GM23338 (cell line): Measurements from ENCODE around the gene ZNF358. TPM values are rescaled to one million over a fixed set of nuclear protein-coding genes. Genes with fewer than 3 reads are reported as not detected.
A peak's percentile ranks its signal among the peaks of the same experiment; 100 is the strongest.

Source experiments
- ATAC-seq: fragments of 200-7000 bp; cut with Tn5 transposase; 3 replicates; pipeline ENCODE4 v1.9.1; 2020
- DNase-seq: peaks from one replicate; pipeline ENCODE4 v3.0.0-alpha.2; 2015; ENCODE audit warnings: low spot score
- H2AFZ ChIP-seq: fragments of 200-600 bp; sonication (generic); 2 replicates; pipeline ENCODE4 v1.8.0; 2016; ENCODE audit warnings: antibody characterized with exemption, mild to moderate bottlenecking, moderate library complexity
- H3F3A ChIP-seq: fragments of 200-600 bp; sonication (generic); replicated peaks from 2 replicates; pipeline ENCODE4 v1.8.0; 2017; ENCODE audit warnings: antibody characterized with exemption, mixed run types, low read depth
- H3K27ac ChIP-seq: fragments of 200-600 bp; sonication (generic); 2 replicates; pipeline ENCODE4 v1.6.1; 2016; ENCODE audit warnings: low read depth
- H3K27me3 ChIP-seq: fragments of 200-600 bp; sonication (generic); 2 replicates; pipeline ENCODE4 v1.8.0; 2016; ENCODE audit warnings: mild to moderate bottlenecking, mixed run types, moderate library complexity; ENCODE audit not compliant: insufficient read depth
- H3K36me3 ChIP-seq: fragments of 200-600 bp; sonication (generic); 2 replicates; pipeline ENCODE4 v1.8.0; 2016; ENCODE audit warnings: mild to moderate bottlenecking; ENCODE audit not compliant: insufficient read depth
- H3K4me1 ChIP-seq: fragments of 200-600 bp; sonication (generic); 2 replicates; pipeline ENCODE4 v1.8.0; 2016; ENCODE audit warnings: mild to moderate bottlenecking, moderate library complexity; ENCODE audit not compliant: insufficient read depth
- H3K4me2 ChIP-seq: fragments of 200-600 bp; sonication (generic); 2 replicates; pipeline ENCODE4 v1.7.1; 2017; ENCODE audit warnings: mixed run types
- H3K4me3 ChIP-seq: fragments of 200-600 bp; sonication (generic); 2 replicates; pipeline ENCODE4 v1.6.1; 2016; ENCODE audit warnings: mixed run types
- H3K79me2 ChIP-seq: fragments of 200-600 bp; sonication (generic); replicated peaks from 2 replicates; pipeline ENCODE4 v1.8.0; 2017; ENCODE audit warnings: mild to moderate bottlenecking; ENCODE audit not compliant: insufficient read depth
- H3K9me2 ChIP-seq: fragments of 200-600 bp; sonication (generic); 2 replicates; pipeline ENCODE4 v1.8.0; 2017; ENCODE audit not compliant: insufficient read depth
- H4K20me1 ChIP-seq: fragments of 200-600 bp; sonication (generic); replicated peaks from 2 replicates; pipeline ENCODE4 v1.8.0; 2017; ENCODE audit warnings: mild to moderate bottlenecking; ENCODE audit not compliant: insufficient read depth
- H3K27ac Mint-ChIP-seq: 2 replicates; pipeline ENCODE4 v1.8.0; 2020; ENCODE audit warnings: inconsistent platforms, mild to moderate bottlenecking, moderate library complexity, mixed read lengths
- H3K27me3 Mint-ChIP-seq: 3 replicates; pipeline ENCODE4 v1.8.0; 2022; ENCODE audit warnings: low read depth, mild to moderate bottlenecking, moderate library complexity, mixed read lengths, inconsistent platforms; ENCODE audit not compliant: insufficient read depth, poor library complexity
- H3K36me3 Mint-ChIP-seq: 3 replicates; pipeline ENCODE4 v1.8.0; 2021; ENCODE audit warnings: low read depth, mild to moderate bottlenecking, inconsistent platforms, moderate library complexity, mixed read lengths
- H3K4me1 Mint-ChIP-seq: 3 replicates; pipeline ENCODE4 v1.8.0; 2020; ENCODE audit warnings: mild to moderate bottlenecking, inconsistent platforms, mixed read lengths
- H3K4me3 Mint-ChIP-seq: 3 replicates; pipeline ENCODE4 v1.8.0; 2021; ENCODE audit warnings: moderate library complexity, mild to moderate bottlenecking, inconsistent platforms, mixed read lengths
- H3K9me3 Mint-ChIP-seq: 3 replicates; pipeline ENCODE4 v1.8.0; 2020; ENCODE audit warnings: moderate library complexity, mild to moderate bottlenecking, inconsistent platforms, mixed read lengths
- CREB1 ChIP-seq: fragments of 250-450 bp; sonication (Bioruptor Pico); IDR thresholded peaks from 2 replicates; pipeline ENCODE4 v1.5.0; 2020; ENCODE audit warnings: low read depth, mild to moderate bottlenecking, moderate library complexity
- EZH2 ChIP-seq: fragments of 200-600 bp; sonication (generic); IDR thresholded peaks from one replicate; pipeline ENCODE4 v1.8.0; 2017; ENCODE audit warnings: antibody characterized with exemption, mild to moderate bottlenecking, low read depth; ENCODE audit not compliant: unreplicated experiment
- EZH2phosphoT487 ChIP-seq: fragments of 200-600 bp; sonication (generic); IDR thresholded peaks from one replicate; pipeline ENCODE4 v1.8.1; 2018; ENCODE audit warnings: antibody characterized with exemption; ENCODE audit not compliant: unreplicated experiment
- JUNB ChIP-seq: IDR thresholded peaks from one replicate; pipeline ENCODE4 v1.6.1; 2016; ENCODE audit warnings: antibody characterized with exemption; ENCODE audit not compliant: unreplicated experiment
- NANOG ChIP-seq: IDR thresholded peaks from 2 replicates; pipeline ENCODE4 v1.6.1; 2016; ENCODE audit warnings: antibody characterized with exemption, borderline replicate concordance
- POLR2AphosphoS5 ChIP-seq: IDR thresholded peaks from 2 replicates; pipeline ENCODE4 v1.6.1; 2016; ENCODE audit warnings: antibody characterized with exemption, low read depth
- STAT1 ChIP-seq: IDR thresholded peaks from one replicate; pipeline ENCODE4 v1.6.1; 2016; ENCODE audit warnings: antibody characterized with exemption; ENCODE audit not compliant: unreplicated experiment
- ZNF114 ChIP-seq: fragments of 250-450 bp; sonication (Bioruptor Pico); IDR thresholded peaks from 2 replicates; pipeline ENCODE4 v1.5.0; 2020; ENCODE audit warnings: mild to moderate bottlenecking, moderate library complexity
- ZNF331 ChIP-seq: fragments of 250-450 bp; sonication (Bioruptor Pico); IDR thresholded peaks from 2 replicates; pipeline ENCODE4 v1.5.0; 2020; ENCODE audit warnings: low read depth, mild to moderate bottlenecking, moderate library complexity
- polyA plus RNA-seq: library from polyadenylated mRNA; unstranded; fragments of >200 nt; fragmentation: Nextera tagmentation; extraction: Ambion mirVana; gene quantifications from 2 replicates; pipeline ENCODE4 v1.2.1, GENCODE V29; 2016
- total RNA-seq: library from RNA; depleted of rRNA; stranded (reverse); fragments of >200 nt; shearing (Covaris generic); gene quantifications from 2 replicates; pipeline ENCODE4 v1.2.3, GENCODE V29; 2014
- TF ChIP-seq, protein P1 (sequence below), 2 experiments: fragments of 200-600 bp in 1 of 2; sonication (generic) in 1 of 2; conservative IDR thresholded peaks; 2 replicates each; pipeline versions ENCODE4 v1.5.1 to v1.6.1; 2016 to 2017; ENCODE audit warnings: antibody characterized with exemption in 2 of 2, low read depth in 2 of 2, mild to moderate bottlenecking in 2 of 2, moderate library complexity in 1 of 2
- TF ChIP-seq, protein P2 (sequence below): IDR thresholded peaks from one replicate; pipeline ENCODE4 v1.6.1; 2018; ENCODE audit warnings: antibody characterized with exemption; ENCODE audit not compliant: unreplicated experiment
- TF ChIP-seq, protein P3 (sequence below): fragments of 250-450 bp; sonication (Bioruptor Pico); IDR thresholded peaks from 2 replicates; pipeline ENCODE4 v1.5.0; 2020; ENCODE audit warnings: mild to moderate bottlenecking, moderate library complexity
- TF ChIP-seq, protein P4 (sequence below): IDR thresholded peaks from 2 replicates; pipeline ENCODE4 v1.6.1; 2016; ENCODE audit warnings: antibody characterized with exemption

ZNF358 gene
- total and polyA plus RNA-seq, 2 experiments from 2014 or later, result 23.8 to 52.9 TPM

DNA sequence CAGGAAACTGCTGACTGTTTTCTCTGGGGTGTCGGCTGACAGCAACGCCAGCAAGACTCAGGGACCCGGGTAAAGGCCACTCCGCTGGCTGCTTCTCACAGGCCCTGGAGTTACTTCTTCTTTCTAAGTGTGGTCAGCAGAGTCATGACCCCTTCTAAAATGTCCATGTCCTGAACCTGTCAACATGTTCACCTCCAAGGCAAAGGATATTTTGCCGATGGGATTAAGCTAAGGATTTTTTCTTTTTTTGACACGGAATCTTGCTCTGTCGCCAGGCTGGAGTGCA is 35.0 kb upstream of the ZNF358 start:
- Histone ChIP-seq H3K4me3 (no peak overlapping the region), H3K27me3 (no peaks in the 10 kb centered on the region), H3K27ac (peak overlapping the region; percentile 32; the same call in 1 of the 2 replicates), H3K4me1 (peaks cover 15% of the 10 kb centered on the region), H3K79me2 (no peaks in the 10 kb centered on the region), H3F3A (no peaks in the 10 kb centered on the region), H2AFZ (no peak overlapping the region), H3K4me2 (no peak overlapping the region), H3K36me3 (no peaks in the 10 kb centered on the region), H4K20me1 (no peaks in the 10 kb centered on the region), H3K9me2 (no peaks in the 10 kb centered on the region)
- Mint-ChIP-seq H3K27ac (peak overlapping the region; percentile 75; the same call in 1 of the 2 replicates), H3K36me3 (peaks cover 3% of the 10 kb centered on the region; the same call in 1 of the 3 replicates), H3K4me3 (no peak overlapping the region), H3K27me3 (peaks cover 18% of the 10 kb centered on the region), H3K9me3 (no peaks in the 10 kb centered on the region), H3K4me1 (peaks cover 17% of the 10 kb centered on the region)
- TF ChIP-seq, protein P1, sequence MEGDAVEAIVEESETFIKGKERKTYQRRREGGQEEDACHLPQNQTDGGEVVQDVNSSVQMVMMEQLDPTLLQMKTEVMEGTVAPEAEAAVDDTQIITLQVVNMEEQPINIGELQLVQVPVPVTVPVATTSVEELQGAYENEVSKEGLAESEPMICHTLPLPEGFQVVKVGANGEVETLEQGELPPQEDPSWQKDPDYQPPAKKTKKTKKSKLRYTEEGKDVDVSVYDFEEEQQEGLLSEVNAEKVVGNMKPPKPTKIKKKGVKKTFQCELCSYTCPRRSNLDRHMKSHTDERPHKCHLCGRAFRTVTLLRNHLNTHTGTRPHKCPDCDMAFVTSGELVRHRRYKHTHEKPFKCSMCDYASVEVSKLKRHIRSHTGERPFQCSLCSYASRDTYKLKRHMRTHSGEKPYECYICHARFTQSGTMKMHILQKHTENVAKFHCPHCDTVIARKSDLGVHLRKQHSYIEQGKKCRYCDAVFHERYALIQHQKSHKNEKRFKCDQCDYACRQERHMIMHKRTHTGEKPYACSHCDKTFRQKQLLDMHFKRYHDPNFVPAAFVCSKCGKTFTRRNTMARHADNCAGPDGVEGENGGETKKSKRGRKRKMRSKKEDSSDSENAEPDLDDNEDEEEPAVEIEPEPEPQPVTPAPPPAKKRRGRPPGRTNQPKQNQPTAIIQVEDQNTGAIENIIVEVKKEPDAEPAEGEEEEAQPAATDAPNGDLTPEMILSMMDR (conservative IDR thresholded peaks at IDR 0.05; ENCODE audit: low read depth in 2 of 2), result no peak
- TF ChIP-seq JUNB (no peak), CREB1 (CRISPR knock-in tag) (no peak), ZNF114 (CRISPR knock-in tag) (no peak), EZH2phosphoT487 (no peak), POLR2AphosphoS5 (no peak), STAT1 (no peak), ZNF331 (CRISPR knock-in tag) (no peak), NANOG (no peak), EZH2 (no peak)
- TF ChIP-seq, protein P2, sequence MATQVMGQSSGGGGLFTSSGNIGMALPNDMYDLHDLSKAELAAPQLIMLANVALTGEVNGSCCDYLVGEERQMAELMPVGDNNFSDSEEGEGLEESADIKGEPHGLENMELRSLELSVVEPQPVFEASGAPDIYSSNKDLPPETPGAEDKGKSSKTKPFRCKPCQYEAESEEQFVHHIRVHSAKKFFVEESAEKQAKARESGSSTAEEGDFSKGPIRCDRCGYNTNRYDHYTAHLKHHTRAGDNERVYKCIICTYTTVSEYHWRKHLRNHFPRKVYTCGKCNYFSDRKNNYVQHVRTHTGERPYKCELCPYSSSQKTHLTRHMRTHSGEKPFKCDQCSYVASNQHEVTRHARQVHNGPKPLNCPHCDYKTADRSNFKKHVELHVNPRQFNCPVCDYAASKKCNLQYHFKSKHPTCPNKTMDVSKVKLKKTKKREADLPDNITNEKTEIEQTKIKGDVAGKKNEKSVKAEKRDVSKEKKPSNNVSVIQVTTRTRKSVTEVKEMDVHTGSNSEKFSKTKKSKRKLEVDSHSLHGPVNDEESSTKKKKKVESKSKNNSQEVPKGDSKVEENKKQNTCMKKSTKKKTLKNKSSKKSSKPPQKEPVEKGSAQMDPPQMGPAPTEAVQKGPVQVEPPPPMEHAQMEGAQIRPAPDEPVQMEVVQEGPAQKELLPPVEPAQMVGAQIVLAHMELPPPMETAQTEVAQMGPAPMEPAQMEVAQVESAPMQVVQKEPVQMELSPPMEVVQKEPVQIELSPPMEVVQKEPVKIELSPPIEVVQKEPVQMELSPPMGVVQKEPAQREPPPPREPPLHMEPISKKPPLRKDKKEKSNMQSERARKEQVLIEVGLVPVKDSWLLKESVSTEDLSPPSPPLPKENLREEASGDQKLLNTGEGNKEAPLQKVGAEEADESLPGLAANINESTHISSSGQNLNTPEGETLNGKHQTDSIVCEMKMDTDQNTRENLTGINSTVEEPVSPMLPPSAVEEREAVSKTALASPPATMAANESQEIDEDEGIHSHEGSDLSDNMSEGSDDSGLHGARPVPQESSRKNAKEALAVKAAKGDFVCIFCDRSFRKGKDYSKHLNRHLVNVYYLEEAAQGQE, result no peak
- TF ChIP-seq, protein P3, sequence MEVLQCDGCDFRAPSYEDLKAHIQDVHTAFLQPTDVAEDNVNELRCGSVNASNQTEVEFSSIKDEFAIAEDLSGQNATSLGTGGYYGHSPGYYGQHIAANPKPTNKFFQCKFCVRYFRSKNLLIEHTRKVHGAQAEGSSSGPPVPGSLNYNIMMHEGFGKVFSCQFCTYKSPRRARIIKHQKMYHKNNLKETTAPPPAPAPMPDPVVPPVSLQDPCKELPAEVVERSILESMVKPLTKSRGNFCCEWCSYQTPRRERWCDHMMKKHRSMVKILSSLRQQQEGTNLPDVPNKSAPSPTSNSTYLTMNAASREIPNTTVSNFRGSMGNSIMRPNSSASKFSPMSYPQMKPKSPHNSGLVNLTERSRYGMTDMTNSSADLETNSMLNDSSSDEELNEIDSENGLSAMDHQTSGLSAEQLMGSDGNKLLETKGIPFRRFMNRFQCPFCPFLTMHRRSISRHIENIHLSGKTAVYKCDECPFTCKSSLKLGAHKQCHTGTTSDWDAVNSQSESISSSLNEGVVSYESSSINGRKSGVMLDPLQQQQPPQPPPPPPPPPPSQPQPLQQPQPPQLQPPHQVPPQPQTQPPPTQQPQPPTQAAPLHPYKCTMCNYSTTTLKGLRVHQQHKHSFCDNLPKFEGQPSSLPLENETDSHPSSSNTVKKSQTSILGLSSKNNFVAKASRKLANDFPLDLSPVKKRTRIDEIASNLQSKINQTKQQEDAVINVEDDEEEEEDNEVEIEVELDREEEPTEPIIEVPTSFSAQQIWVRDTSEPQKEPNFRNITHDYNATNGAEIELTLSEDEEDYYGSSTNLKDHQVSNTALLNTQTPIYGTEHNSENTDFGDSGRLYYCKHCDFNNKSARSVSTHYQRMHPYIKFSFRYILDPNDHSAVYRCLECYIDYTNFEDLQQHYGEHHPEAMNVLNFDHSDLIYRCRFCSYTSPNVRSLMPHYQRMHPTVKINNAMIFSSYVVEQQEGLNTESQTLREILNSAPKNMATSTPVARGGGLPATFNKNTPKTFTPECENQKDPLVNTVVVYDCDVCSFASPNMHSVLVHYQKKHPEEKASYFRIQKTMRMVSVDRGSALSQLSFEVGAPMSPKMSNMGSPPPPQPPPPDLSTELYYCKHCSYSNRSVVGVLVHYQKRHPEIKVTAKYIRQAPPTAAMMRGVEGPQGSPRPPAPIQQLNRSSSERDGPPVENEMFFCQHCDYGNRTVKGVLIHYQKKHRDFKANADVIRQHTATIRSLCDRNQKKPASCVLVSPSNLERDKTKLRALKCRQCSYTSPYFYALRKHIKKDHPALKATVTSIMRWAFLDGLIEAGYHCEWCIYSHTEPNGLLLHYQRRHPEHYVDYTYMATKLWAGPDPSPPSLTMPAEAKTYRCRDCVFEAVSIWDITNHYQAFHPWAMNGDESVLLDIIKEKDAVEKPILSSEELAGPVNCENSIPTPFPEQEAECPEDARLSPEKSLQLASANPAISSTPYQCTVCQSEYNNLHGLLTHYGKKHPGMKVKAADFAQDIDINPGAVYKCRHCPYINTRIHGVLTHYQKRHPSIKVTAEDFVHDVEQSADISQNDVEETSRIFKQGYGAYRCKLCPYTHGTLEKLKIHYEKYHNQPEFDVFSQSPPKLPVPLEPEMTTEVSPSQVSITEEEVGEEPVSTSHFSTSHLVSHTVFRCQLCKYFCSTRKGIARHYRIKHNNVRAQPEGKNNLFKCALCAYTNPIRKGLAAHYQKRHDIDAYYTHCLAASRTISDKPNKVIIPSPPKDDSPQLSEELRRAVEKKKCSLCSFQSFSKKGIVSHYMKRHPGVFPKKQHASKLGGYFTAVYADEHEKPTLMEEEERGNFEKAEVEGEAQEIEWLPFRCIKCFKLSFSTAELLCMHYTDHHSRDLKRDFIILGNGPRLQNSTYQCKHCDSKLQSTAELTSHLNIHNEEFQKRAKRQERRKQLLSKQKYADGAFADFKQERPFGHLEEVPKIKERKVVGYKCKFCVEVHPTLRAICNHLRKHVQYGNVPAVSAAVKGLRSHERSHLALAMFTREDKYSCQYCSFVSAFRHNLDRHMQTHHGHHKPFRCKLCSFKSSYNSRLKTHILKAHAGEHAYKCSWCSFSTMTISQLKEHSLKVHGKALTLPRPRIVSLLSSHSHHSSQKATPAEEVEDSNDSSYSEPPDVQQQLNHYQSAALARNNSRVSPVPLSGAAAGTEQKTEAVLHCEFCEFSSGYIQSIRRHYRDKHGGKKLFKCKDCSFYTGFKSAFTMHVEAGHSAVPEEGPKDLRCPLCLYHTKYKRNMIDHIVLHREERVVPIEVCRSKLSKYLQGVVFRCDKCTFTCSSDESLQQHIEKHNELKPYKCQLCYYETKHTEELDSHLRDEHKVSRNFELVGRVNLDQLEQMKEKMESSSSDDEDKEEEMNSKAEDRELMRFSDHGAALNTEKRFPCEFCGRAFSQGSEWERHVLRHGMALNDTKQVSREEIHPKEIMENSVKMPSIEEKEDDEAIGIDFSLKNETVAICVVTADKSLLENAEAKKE (CRISPR knock-in tag), result no peak
- TF ChIP-seq, protein P4, sequence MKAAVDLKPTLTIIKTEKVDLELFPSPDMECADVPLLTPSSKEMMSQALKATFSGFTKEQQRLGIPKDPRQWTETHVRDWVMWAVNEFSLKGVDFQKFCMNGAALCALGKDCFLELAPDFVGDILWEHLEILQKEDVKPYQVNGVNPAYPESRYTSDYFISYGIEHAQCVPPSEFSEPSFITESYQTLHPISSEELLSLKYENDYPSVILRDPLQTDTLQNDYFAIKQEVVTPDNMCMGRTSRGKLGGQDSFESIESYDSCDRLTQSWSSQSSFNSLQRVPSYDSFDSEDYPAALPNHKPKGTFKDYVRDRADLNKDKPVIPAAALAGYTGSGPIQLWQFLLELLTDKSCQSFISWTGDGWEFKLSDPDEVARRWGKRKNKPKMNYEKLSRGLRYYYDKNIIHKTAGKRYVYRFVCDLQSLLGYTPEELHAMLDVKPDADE, result no peak
- DNase-seq, result no peak
- no peak for ATAC-seq
